H1 (cell line): ENCODE results near the gene TMUB1. TPM values are rescaled to one million over a fixed set of nuclear protein-coding genes. Genes with fewer than 3 reads are reported as not detected.

Experiments used
- CTCF ChIA-PET: fragments of 300-600 bp; sonication (Branson Sonifier 250); formaldehyde crosslinking; loops from one replicate; lab custom pipeline; 2021; ENCODE audit not compliant: partially characterized antibody; lab: Charles Lee
- POLR2A ChIA-PET: fragments of 300-600 bp; sonication (Branson Sonifier 250); formaldehyde crosslinking; loops from one replicate; lab custom pipeline; 2021; ENCODE audit warnings: inconsistent platforms; ENCODE audit not compliant: partially characterized antibody; lab: Charles Lee
- DNase-seq, 2 experiments: peaks; one replicate each; pipeline versions ENCODE4 v3.0.0 to v3.0.0-alpha.2; 2010 to 2022; ENCODE audit warnings: low spot score in 2 of 2, low read depth in 1 of 2, mixed read lengths in 1 of 2
- FAIRE-seq: peaks from 2 replicates; lab custom pipeline; 2011; peaks lifted over from hg19 to GRCh38; lab: Jason Lieb, UNC
- H2AFZ ChIP-seq: 2 replicates; pipeline ENCODE4 v1.8.1; 2012; ENCODE audit warnings: low read length, inconsistent platforms
- H2AK5ac ChIP-seq: 2 replicates; pipeline ENCODE4 v1.6.1; 2013; ENCODE audit warnings: low read depth, low read length
- H2BK120ac ChIP-seq: replicated peaks from 2 replicates; pipeline ENCODE3; 2013; ENCODE audit warnings: low read depth, low read length, inconsistent platforms
- H2BK12ac ChIP-seq: 2 replicates; pipeline ENCODE4 v1.6.1; 2013; ENCODE audit warnings: low read depth, low read length
- H2BK15ac ChIP-seq: 2 replicates; pipeline ENCODE4 v1.6.1; 2013; ENCODE audit warnings: low read length
- H2BK20ac ChIP-seq: 2 replicates; pipeline ENCODE4 v1.6.1; 2013; ENCODE audit warnings: low read length
- H2BK5ac ChIP-seq: 2 replicates; pipeline ENCODE4 v1.6.1; 2013; ENCODE audit warnings: low read depth, low read length
- H3K14ac ChIP-seq: 2 replicates; pipeline ENCODE4 v1.6.1; 2013; ENCODE audit warnings: inconsistent platforms; ENCODE audit not compliant: insufficient read length
- H3K18ac ChIP-seq: 2 replicates; pipeline ENCODE4 v1.6.1; 2013; ENCODE audit warnings: low read length; ENCODE audit errors: extremely low read depth
- H3K23ac ChIP-seq: 2 replicates; pipeline ENCODE4 v1.6.1; 2013; ENCODE audit warnings: inconsistent platforms; ENCODE audit not compliant: insufficient read length
- H3K23me2 ChIP-seq: 2 replicates; pipeline ENCODE4 v1.6.1; 2013; ENCODE audit warnings: low read depth, low read length
- H3K27ac ChIP-seq: 2 replicates; pipeline ENCODE4 v1.6.1; 2011; ENCODE audit warnings: low read depth, low read length, inconsistent platforms
- H3K27me3 ChIP-seq, 4 experiments: replicated peaks in 1 of 4; 1 replicate in 1 of 4; 2 replicates in 3 of 4; pipeline versions ENCODE4 v1.6.1 to v1.8.1; 2011 to 2013; ENCODE audit warnings: low read length in 3 of 4, mild to moderate bottlenecking in 3 of 4, inconsistent platforms in 2 of 4, mixed read lengths in 2 of 4, moderate library complexity in 1 of 4; ENCODE audit not compliant: control insufficient read depth in 3 of 4, insufficient read depth in 3 of 4; ENCODE audit errors: extremely low read depth in 1 of 4
- H3K36me3 ChIP-seq, 4 experiments: 2 replicates each; pipeline versions ENCODE4 v1.6.1 to v1.8.1; 2011 to 2013; ENCODE audit warnings: mild to moderate bottlenecking in 4 of 4, low read length in 3 of 4, moderate library complexity in 2 of 4, control low read depth in 1 of 4, inconsistent platforms in 1 of 4; ENCODE audit not compliant: insufficient read depth in 4 of 4, control insufficient read depth in 2 of 4
- H3K4ac ChIP-seq: replicated peaks from 2 replicates; pipeline ENCODE3; 2013; ENCODE audit warnings: low read length, low read depth, mixed read lengths, inconsistent platforms; ENCODE audit not compliant: insufficient read length
- H3K4me1 ChIP-seq, 4 experiments: replicated peaks in 1 of 4; 1 replicate in 1 of 4; 2 replicates in 3 of 4; pipeline versions ENCODE4 v1.6.1 to v1.8.1; 2011 to 2013; ENCODE audit warnings: low read length in 3 of 4, inconsistent platforms in 2 of 4, mixed read lengths in 1 of 4; ENCODE audit not compliant: insufficient read depth in 4 of 4, control insufficient read depth in 3 of 4
- H3K4me2 ChIP-seq, 2 experiments: 2 replicates each; pipeline versions ENCODE4 v1.6.1 to v1.8.1; 2011 to 2013; ENCODE audit warnings: low read depth in 2 of 2, low read length in 2 of 2, control low read depth in 1 of 2, inconsistent platforms in 1 of 2, mild to moderate bottlenecking in 1 of 2; ENCODE audit not compliant: insufficient read depth in 1 of 2
- H3K4me3 ChIP-seq, 4 experiments: fragments of 200-600, 300-600 bp in 1 of 4; sonication (generic), shearing (Covaris generic), sonication (Bioruptor Twin) in 1 of 4; 2 replicates each; pipeline versions ENCODE4 v1.5.1 to v1.8.1; 2011 to 2016; ENCODE audit warnings: low read length in 4 of 4, low read depth in 3 of 4, control low read depth in 2 of 4, inconsistent platforms in 2 of 4, mild to moderate bottlenecking in 2 of 4, mixed read lengths in 1 of 4, moderate library complexity in 1 of 4; ENCODE audit not compliant: insufficient read depth in 2 of 4; ENCODE audit errors: extremely low read depth in 1 of 4
- H3K56ac ChIP-seq: replicated peaks from 2 replicates; pipeline ENCODE3; 2013; ENCODE audit warnings: low read depth, mild to moderate bottlenecking, mixed read lengths, low read length, inconsistent platforms; ENCODE audit not compliant: insufficient read length
- H3K79me1 ChIP-seq: 2 replicates; pipeline ENCODE4 v1.6.1; 2013; ENCODE audit warnings: low read depth, low read length, control low read depth
- H3K79me2 ChIP-seq, 2 experiments: 2 replicates each; pipeline versions ENCODE4 v1.6.1 to v1.8.1; 2012 to 2013; ENCODE audit warnings: low read length in 2 of 2, mild to moderate bottlenecking in 2 of 2, inconsistent platforms in 1 of 2; ENCODE audit not compliant: insufficient read depth in 2 of 2, control insufficient read depth in 1 of 2
- H3K9ac ChIP-seq, 4 experiments: replicated peaks in 1 of 4; 1 replicate in 1 of 4; 2 replicates in 3 of 4; pipeline versions ENCODE4 v1.6.1 to v1.8.1; 2011 to 2013; ENCODE audit warnings: low read depth in 3 of 4, low read length in 3 of 4, control low read depth in 2 of 4, mild to moderate bottlenecking in 2 of 4, moderate library complexity in 2 of 4, inconsistent platforms in 1 of 4; ENCODE audit errors: extremely low read depth in 1 of 4
- H3K9me3 ChIP-seq, 2 experiments: 2 replicates each; pipeline versions ENCODE4 v1.6.1 to v1.8.1; 2012 to 2013; ENCODE audit warnings: mild to moderate bottlenecking in 2 of 2, moderate library complexity in 2 of 2, control low read depth in 1 of 2, inconsistent platforms in 1 of 2, low read depth in 1 of 2, low read length in 1 of 2, mixed read lengths in 1 of 2; ENCODE audit not compliant: insufficient read depth in 2 of 2
- H4K20me1 ChIP-seq, 2 experiments: replicated peaks in 1 of 2; 2 replicates each; pipeline versions ENCODE3 to v1.8.1; 2011 to 2013; ENCODE audit warnings: inconsistent platforms in 2 of 2, low read length in 2 of 2, mild to moderate bottlenecking in 1 of 2; ENCODE audit not compliant: insufficient read depth in 2 of 2, control insufficient read depth in 1 of 2
- H4K5ac ChIP-seq: 2 replicates; pipeline ENCODE4 v1.6.1; 2013; ENCODE audit warnings: low read length, low read depth, mixed read lengths, inconsistent platforms; ENCODE audit not compliant: insufficient read length
- H4K8ac ChIP-seq: 2 replicates; pipeline ENCODE4 v1.8.0; 2013; ENCODE audit warnings: mild to moderate bottlenecking, moderate library complexity, low read length, inconsistent platforms; ENCODE audit not compliant: insufficient read depth; ENCODE audit errors: extremely low read depth
- H4K91ac ChIP-seq: replicated peaks from 2 replicates; pipeline ENCODE3; 2013; ENCODE audit warnings: low read length, mixed read lengths, inconsistent platforms; ENCODE audit not compliant: insufficient read length
- CBX5 ChIP-seq: fragments of 300-800, 300-1000 bp; sonication (generic); IDR thresholded peaks from 2 replicates; pipeline ENCODE4 v1.7.1; 2016; ENCODE audit warnings: antibody characterized with exemption, low read length, low read depth
- CEBPB ChIP-seq: IDR thresholded peaks from 2 replicates; pipeline ENCODE4 v1.6.1; 2012; ENCODE audit warnings: low read depth, low read length
- PHF8 ChIP-seq: fragments of 200-600 bp; sonication (generic); conservative IDR thresholded peaks from 2 replicates; pipeline ENCODE4 v1.7.1; 2012; ENCODE audit warnings: low read depth, mild to moderate bottlenecking, inconsistent platforms, low read length, moderate library complexity
- RBBP5 ChIP-seq: IDR thresholded peaks from 2 replicates; pipeline ENCODE4 v1.7.1; 2012; ENCODE audit warnings: low read depth, mild to moderate bottlenecking, inconsistent platforms, low read length, moderate library complexity, borderline replicate concordance
- SIRT6 ChIP-seq: IDR thresholded peaks from one replicate; pipeline ENCODE4 v1.7.1; 2012; ENCODE audit warnings: low read length, inconsistent platforms
- SIX5 ChIP-seq: IDR thresholded peaks from 2 replicates; pipeline ENCODE4 v1.6.1; 2011; ENCODE audit warnings: mild to moderate bottlenecking, low read depth, low read length
- SP1 ChIP-seq: IDR thresholded peaks from 2 replicates; pipeline ENCODE4 v1.6.1; 2011; ENCODE audit warnings: low read depth, low read length
- SP2 ChIP-seq: IDR thresholded peaks from 2 replicates; pipeline ENCODE4 v1.6.1; 2012; ENCODE audit warnings: mild to moderate bottlenecking, low read length, inconsistent platforms
- WGBS, 2 experiments: shearing (Covaris generic) in 1 of 2; methylation state at CpG; one replicate each; pipeline versions ENCODE4 v1.1.6 to v1.1.7; 2013 to 2015; ENCODE audit warnings: low lambda C conversion rate in 2 of 2, mixed read lengths in 2 of 2, inconsistent platforms in 1 of 2, low coverage in 1 of 2, missing lambda C conversion rate in 1 of 2; ENCODE audit not compliant: insufficient replicate concordance in 2 of 2, insufficient coverage in 1 of 2, insufficient read length in 1 of 2; ENCODE audit errors: extremely low coverage in 1 of 2, missing lambda C conversion rate in 1 of 2; 5-methylcytosine and 5-hydroxymethylcytosine counted together
- polyA plus RNA-seq, 7 experiments: library from polyadenylated mRNA; depleted of rRNA in 3 of 7; stranded (reverse) in 5 of 7; unstranded in 2 of 7; fragments of >200 nt in 5 of 7; fragments of 200-250 nt in 2 of 7; gene quantifications; 1 replicate in 5 of 7; 2 replicates in 1 of 7; 4 replicates in 1 of 7; pipeline versions ENCODE4 v1.2.1 to v1.2.3, GENCODE V29; 2011 to 2013; ENCODE audit warnings: missing spikeins in 2 of 7, mixed read lengths in 2 of 7
- total RNA-seq: library from RNA; stranded (reverse); fragmentation: NEBNext Ultra II Directional; extraction: Animal tissue kit (Norgen Biotek cat#: 25700); gene quantifications from 2 replicates; pipeline ENCODE4 v1.2.1, GENCODE V29; 2021
- TF ChIP-seq, protein P1 (sequence below): IDR thresholded peaks from 2 replicates; pipeline ENCODE4 v1.6.1; 2012; ENCODE audit warnings: inconsistent platforms

The TMUB1 gene
- total and polyA plus RNA-seq, 2 of the 8 experiments (the other 6 are each of a cell fraction or from before 2014, with no cell fraction given), result 41.4 to 56.2 TPM

DNA sequence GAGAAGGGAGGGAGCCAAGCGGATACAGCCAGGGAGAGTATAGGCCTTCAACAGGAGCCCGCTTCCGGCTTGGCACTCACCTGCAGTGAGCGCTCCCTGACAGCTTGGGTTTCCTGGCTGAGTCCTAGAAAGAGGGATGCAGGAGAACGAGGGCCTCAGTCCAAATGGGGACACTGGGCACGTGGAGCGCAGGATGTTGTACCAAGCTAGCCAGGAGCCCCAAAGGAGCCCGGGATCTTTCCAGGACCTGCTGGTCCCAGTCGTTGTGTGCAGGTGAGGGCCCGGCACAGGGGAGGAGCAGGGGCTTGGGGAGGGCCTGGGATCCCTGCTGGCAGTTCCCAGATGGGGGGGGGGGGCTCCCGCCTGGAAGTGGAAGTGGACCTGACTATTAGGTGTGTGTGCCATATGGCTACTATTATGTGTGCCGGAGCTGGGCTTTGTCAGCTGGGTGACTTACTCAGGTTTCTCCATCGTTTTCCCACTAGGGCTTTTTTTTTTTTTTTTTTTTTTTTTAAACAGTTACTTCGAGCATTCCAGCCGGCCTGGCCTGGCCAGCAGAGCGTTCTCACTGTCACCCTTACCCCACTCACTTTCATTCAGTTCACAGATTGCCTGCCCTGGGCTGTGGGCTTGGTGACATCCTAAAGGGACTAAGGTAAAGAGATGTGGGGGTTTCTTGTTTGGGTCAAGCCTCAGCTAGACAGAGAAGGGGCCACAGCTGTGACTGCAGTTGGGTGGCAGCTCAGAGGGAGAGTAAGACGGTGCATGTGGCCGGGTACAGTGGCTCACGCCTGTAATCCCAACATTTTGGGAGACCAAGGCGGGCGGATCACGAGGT, 6.8 kb upstream of the TMUB1 start:
- no peak overlapping the region for H4K91ac ChIP-seq
- H3K23ac ChIP-seq, result no peak overlapping the region
- H2BK120ac ChIP-seq, result no peak overlapping the region
- H3K4me3 ChIP-seq, result peak overlapping the region in 1 of 4 experiments; percentile 3; a peak in 2 of 8 replicates
- 79% methylated on average over 21 of the region's 22 CpGs; no CpG with 5 or more reads in 1 of the 2 experiments for WGBS, 2 experiments
- H3K23me2 ChIP-seq, result peaks cover 16% of the 10 kb centered on the region; the same call in 1 of the 2 replicates
- H3K27me3 ChIP-seq, result peaks cover 0 to 21% (median 9%) of the 10 kb centered on the region in 4 experiments; a peak in 6 of 7 replicates
- H3K14ac ChIP-seq, result no peak overlapping the region
- H2AK5ac ChIP-seq, result no peak overlapping the region
- no peak for TF ChIP-seq SP2
- TF ChIP-seq SIX5, result no peak
- TF ChIP-seq SIRT6, result no peak
- TF ChIP-seq, protein P1, sequence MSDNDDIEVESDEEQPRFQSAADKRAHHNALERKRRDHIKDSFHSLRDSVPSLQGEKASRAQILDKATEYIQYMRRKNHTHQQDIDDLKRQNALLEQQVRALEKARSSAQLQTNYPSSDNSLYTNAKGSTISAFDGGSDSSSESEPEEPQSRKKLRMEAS, result no peak
- TF ChIP-seq PHF8, result no peak
- TF ChIP-seq CEBPB, result no peak
- no peak for TF ChIP-seq RBBP5
- TF ChIP-seq SP1, result no peak
- no peak for TF ChIP-seq CBX5
- no peak overlapping the region for H2BK20ac ChIP-seq
- no peak overlapping the region for H3K4ac ChIP-seq
- no peak overlapping the region; the same call in 1 of the 2 replicates for H3K18ac ChIP-seq
- no peak overlapping the region; the same call in 1 of the 2 replicates for H4K8ac ChIP-seq
- H4K20me1 ChIP-seq, result peaks cover 40 to 59% of the 10 kb centered on the region in 2 experiments
- ChIA-PET POLR2A (interaction anchor here (1.1 to 4.9 kb wide), 4 partner anchors 13 to 71 kb away, joined by 3 to 33 read pairs (median 5); no protein-coding TSS in a partner anchor), CTCF (interaction anchor here (0.7 to 15.1 kb wide), 19 partner anchors 13 to 105 kb away, joined by 3 to 448 read pairs (median 6); no protein-coding TSS in a partner anchor)
- peaks cover 6 to 38% (median 23%) of the 10 kb centered on the region in 4 experiments for H3K4me1 ChIP-seq
- no peak overlapping the region for H2BK5ac ChIP-seq
- DNase-seq (no peak), FAIRE-seq (no peak)
- no peaks in the 10 kb centered on the region for H3K9me3 ChIP-seq
- peaks cover 11 to 70% of the 10 kb centered on the region in 2 experiments; a peak in 3 of 4 replicates for H3K79me2 ChIP-seq
- peak overlapping the region in 2 of 4 experiments; percentile 6 to 56; a peak in 2 of 7 replicates for H3K9ac ChIP-seq
- H2BK15ac ChIP-seq, result no peak overlapping the region
- peak overlapping the region; percentile 73 to 83; a peak in 3 of 4 replicates for H3K4me2 ChIP-seq
- no peak overlapping the region for H4K5ac ChIP-seq
- no peak overlapping the region for H2BK12ac ChIP-seq
- no peak overlapping the region for H3K56ac ChIP-seq
- no peak overlapping the region for H3K27ac ChIP-seq
- H3K36me3 ChIP-seq, result no peaks in the 10 kb centered on the region
- H2AFZ ChIP-seq, result no peak overlapping the region
- peaks cover 12% of the 10 kb centered on the region; the same call in 1 of the 2 replicates for H3K79me1 ChIP-seq
